NAMALWA (cell line): ENCODE data around the gene RECK.
A peak's percentile ranks its signal among the peaks of the same experiment; 100 is the strongest.
"Not testable (repeated sequence)": the region's sequence is repeated elsewhere in the genome, so short reads cannot be mapped to it uniquely, and the experiment has no call there.

ENCODE experiments used
- DNase-seq: peaks from one replicate; pipeline ENCODE4 v3.0.0-alpha.2; 2015; ENCODE audit warnings: low spot score

The RECK gene

DNA sequence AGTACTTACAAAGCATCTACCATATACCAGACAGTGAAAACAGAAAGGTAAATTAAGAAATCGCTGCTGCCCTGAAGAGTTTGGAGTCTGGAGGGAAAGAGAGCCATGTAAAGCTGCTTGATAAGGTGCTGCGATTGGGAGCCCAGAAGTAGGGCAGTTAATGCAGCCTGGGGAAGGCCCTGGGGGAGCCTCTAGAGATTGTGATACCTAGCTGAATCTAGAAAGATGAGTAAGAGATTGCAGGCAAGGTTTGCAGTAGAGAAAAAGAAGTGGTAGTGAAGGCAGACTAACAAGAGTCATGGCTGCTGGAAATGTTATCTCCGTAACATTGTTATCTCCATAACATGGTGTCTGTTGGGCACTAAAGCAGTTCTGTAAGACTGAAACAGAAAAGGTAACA is 75.8 kb downstream of the RECK start:
- no peak for DNase-seq

DNA sequence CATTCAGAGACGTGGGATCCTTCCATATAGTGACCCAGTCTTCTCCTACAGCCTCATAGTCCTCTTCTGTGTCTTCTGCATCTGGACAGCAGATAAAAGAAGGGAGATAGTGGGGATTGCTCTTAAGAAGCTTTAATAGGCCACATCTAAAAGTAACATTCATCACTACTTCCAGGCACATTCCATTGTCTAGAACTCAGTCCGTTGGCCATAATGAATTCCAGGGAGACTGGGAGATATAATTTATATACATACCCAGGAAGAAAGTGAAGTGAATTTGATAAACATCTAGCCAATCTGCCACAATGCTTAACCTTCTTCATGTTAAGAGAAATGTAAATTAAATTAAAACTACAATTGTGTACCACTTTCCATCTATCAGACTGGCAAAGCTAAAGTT is 77.3 kb downstream of the RECK start:
- no peak for DNase-seq

DNA sequence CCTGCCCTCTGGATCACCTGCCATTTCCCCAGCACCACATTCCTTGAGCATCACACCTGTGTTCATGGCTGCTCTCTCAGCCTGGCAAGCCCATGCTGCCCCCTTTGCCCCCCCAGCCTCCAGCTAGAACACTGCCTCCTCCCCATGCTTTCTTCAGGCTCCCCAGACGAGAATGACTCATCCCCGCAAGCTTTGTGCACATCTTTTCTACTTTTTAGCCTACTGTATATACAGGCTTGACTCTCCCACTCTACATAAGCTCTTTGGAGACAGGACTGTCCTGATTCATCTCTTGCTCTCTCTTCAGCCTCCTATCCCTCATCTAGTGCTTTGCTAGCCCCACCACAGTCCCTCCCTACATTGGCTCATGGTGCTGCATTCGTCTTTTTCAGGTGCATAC is 79.9 kb downstream of the RECK start:
- no peak for DNase-seq

- DNase-seq = no peak
These were observed 81.5 kb downstream of the RECK start for GRCh38 chr9:36118201-36118600.

DNA sequence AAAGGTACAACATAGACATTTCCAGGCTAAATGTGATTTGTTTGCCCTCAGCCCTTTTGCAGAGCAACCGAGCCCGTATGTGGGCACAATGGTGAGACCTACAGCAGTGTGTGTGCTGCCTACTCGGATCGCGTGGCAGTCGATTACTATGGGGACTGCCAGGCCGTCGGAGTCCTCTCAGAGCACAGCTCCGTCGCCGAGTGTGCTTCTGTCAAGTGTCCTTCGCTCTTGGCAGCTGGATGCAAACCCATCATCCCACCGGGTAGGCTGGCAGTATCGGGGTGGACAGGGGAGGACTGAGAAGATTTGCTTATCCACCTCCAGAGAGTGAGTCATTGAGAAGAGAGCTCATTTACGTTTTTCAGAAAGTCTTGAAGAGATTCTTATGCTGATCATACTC is 82.0 kb downstream of the RECK start:
- no peak for DNase-seq

GRCh38 chr9:36119476-36119875 is 82.8 kb downstream of the RECK start:
- no peak for DNase-seq

DNA sequence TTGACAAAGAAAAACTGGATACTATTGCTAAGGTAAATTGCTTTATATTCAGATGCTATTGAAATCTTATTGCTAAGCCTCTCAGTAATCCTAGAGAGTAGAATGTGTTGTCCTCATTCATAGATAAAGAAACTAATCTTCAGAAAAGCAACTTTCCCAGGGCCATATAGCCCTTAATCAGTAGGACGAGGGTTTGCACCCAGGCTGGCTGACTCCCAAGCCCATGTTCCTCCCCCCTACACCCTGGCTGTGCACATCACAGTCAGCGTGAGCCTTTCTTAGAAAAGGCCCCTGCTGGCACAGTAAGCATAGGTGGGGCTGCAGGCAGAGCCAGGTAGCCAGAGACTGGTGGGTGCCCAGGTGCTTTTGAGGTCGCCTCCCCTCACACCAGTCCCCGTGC is 84.0 kb downstream of the RECK start:
- no peak for DNase-seq

- no peak for DNase-seq
These were observed 85.3 kb downstream of the RECK start for GRCh38 chr9:36121971-36122370.

GRCh38 chr9:36123515-36123914 is 86.8 kb downstream of the RECK start:
- no peak for DNase-seq

DNA sequence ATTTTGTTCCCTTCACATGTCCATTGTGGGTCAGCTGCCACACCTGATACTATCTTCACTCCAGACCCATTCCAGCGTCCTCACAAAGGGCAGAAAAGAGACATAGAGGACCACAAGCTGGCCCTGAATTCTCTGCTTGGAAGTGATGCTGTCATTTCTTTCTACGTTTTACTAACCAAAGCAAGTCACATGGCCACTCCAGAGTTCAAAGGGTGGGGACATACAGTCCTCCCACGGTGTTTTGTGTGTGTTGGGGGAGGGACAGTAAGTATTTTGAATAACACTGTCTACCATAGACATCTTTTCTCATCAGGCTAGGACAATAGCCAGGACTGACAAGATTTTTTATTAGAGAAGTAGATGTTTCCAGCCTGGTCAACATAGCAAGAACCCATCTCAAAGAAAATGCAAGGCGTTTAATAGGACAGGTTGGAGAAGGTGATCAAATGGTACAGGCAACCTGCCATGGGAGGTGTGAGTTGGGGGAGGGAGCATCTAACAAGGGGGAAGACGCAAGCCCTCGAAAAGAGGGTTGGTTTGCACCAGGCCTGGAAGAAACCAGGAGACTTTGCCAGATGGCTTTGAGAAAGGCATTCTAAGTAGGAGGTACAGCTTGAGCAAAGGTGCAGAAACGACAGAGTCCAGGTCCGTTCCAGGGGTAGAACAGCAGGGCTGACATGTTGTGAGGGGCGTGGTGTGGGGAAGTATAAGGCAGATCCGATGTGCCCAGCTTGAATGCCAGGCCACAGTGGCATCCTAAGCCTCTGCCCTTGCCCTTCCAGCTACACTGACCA is 88.5 kb downstream of the RECK start:
- DNase-seq = no peak

- DNase-seq = no peak
These were observed 89.5 kb downstream of the RECK start for GRCh38 chr9:36126016-36126730.

DNA sequence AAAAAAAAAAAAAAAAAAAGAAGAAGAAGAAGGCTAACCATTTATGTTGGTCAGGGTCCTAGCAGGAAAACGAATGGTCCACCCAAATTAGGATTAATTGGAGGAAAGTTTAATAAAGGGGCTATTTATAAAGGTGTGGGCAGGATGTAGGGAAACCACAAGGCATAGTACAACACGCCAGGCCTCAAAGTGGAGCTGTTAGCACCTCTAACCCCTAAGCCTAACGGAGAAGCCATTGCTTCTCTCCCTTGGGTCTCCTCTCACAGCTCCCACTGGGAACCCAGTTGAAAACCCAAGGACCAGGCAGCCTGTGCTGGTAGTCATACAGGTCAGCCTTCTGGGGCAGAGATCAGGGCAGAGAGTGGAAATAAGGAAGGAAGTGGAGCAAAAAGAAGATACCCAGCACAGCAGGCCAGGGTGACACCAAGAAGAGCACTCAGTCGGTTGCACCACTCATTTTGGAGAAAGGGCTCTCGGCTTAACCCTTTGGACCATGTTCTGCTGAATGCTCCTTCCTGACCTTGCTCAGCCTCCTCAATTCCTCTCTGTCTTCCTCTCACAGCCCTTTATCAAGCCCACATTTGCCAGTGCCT is 91.0 kb downstream of the RECK start:
- DNase-seq = no peak

GRCh38 chr9:36128349-36128748 is 91.6 kb downstream of the RECK start:
- no peak for DNase-seq

DNA sequence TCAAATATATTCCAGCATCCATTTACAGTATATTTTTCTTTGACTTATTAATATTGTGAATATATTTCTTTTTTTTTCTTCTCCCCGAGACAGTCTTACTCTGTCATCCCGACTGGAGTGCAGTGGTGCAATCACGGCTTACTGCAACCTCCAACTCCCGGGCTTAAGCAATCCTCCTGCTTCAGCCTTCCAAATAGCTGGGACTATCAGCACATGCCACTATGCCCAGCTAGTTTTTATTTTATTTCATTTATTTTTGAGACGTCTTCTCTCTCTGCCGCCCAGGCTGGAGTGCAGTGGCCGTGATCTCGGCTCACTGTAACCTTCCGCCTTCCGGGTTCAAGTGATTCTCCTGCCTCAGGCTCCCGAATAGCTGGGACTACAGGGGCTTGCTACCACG is 92.4 kb downstream of the RECK start:
- no peak for DNase-seq

DNA sequence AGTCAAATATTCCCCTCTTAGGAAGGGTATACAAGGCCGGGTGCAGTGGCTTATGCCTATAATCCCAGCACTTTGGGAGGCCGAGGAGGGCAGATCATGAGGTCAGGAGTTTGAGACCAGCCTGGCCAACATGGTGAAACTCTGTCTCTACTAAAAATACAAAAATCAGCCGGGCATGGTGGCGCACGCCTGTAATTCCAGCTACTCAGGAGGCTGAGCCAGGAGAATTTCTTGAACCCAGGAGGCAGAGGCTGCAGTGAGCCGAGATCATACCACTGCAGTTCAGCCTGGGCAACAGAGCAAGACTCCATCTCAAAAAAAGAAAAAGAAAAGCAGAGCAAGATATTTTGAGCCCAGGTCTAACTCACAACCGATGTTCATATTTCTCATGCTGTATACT is 95.0 kb downstream of the RECK start:
- not testable (repeated sequence) for DNase-seq

GRCh38 chr9:36132086-36132485 is 95.4 kb downstream of the RECK start:
- no peak for DNase-seq

DNA sequence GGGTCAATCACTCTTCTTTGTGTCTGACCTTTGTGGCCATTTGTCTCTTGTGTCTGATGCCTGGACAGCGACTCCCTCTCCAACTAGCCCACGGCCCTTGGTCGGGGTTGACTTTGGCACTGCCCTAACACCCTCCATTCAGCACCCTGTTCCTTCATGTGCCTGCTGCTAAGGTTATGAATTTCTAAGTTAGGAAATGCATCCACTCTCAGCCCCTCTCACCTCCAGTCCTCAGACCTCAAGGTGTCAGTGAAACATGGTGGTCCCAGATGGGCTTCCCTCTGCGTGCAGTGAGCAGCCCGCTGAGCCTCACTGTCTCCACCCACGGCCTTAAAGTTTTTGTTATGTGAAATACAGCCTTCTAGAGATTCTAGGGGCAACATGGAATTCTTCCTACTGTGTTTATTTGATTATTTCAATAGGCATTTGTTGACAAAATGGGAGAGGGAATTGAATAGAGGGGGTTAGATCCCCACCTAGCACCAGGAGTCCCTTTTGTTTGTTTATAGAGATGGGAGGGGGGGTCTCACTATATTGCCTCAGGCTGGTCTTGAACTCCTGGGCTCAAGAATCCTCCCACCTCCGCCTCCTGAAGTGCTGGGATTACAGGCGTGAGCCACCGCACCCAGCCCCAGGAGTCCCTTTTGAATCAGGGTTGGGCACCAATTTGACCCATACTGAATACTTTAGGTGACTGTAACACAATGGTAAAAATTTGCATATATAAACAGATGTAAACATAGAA is 98.2 kb downstream of the RECK start:
- DNase-seq = no peak

DNA sequence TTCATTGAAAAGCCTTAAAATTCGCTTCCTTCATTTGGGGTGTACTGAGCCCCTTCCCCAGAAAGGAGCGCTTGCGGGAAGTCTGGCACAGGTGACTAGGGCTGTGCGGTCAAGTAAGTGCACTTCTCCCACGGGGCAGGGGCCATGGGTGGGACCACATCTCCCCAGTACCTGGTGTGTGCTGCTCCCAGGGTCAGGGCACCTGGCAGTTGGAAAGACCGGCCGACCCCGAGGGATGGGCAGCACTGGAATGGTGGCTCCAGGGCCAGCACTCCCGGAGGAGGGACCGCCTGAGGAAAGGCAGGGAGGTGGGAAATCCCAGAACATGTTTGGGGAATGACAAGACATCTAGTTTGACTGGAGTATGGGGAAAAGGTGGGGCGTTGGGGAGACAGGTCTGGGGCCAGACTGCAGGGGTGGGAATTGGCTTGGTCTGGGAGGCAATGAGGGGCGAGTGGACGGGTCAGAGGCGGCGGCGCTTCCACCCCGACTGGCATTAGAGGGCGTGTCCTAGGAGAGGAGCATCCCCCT is 99.1 kb downstream of the RECK start:
- no peak for DNase-seq

GRCh38 chr9:36136272-36136893 is 99.7 kb downstream of the RECK start, which contains the start of gene GLIPR2:
Gene GLIPR2 (plus strand): TSS chr9:36136733. CDS start chr9:36136779, 46 bp downstream.
- peak; percentile 67 for DNase-seq

GRCh38 chr9:36136894-36137391 is 100.2 kb downstream of the RECK start:
- DNase-seq = no peak

DNA sequence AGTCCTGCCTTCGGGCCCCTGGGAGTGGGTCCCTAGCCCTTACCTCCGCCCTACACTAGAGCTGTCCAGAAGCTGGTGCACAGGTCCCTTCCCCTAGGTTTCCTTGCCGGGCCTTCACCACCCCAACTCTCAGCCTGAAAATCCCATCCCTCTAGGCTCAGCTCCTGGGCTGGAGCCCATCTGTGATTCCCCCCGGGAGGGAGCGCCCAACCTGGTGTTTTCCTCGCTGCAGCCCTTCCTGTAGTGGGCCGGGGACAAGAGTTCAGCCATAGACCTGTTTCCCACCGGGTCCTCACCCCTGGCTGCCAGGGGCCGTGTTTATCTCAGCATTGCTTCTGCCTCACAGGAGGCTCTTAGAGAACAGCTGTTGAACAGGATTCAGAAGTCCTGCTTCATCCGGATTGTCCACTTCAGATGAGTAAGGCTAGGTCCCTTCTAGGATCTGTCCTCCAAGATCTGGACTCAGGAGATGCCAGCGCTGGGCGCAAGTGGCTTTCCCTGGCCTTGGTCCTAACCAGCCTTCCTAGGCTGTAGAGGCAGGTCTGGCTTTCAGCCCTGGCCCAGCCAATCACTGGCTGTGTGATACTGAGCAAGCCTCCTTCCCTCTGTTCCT is 100.8 kb downstream of the RECK start:
- DNase-seq = no peak
